HepG2 (cell line): ENCODE results near the gene ZMIZ2. TPM values are rescaled to one million over a fixed set of nuclear protein-coding genes. Genes with fewer than 3 reads are reported as not detected.

Source experiments
- ATAC-seq: fragments of 200-7000 bp; cut with Tn5 transposase; 3 replicates; pipeline ENCODE4 v1.9.1; 2020; ENCODE audit warnings: mild to moderate bottlenecking, moderate library complexity
- BruUV-seq: library from RNA; stranded (reverse); fragments of 400-500 nt; replicated peaks from 2 replicates; lab custom pipeline; 2021; lab: Mats Ljungman, UMichigan
- CTCF ChIA-PET: fragments of 300-600 bp; formaldehyde crosslinking; extraction: SDS; loops from one replicate; lab custom pipeline; 2021; ENCODE audit warnings: low total read pairs, inconsistent platforms, low intra/inter-chr PET ratio; lab: Yijun Ruan, JAX
- POLR2A ChIA-PET: fragments of 350-600 bp; sonication (Branson Sonifier 250); formaldehyde crosslinking; loops from one replicate; lab custom pipeline; 2020; ENCODE audit warnings: antibody characterized with exemption, inconsistent platforms; lab: Yijun Ruan, JAX
- DNase-seq: peaks from one replicate; pipeline ENCODE4 v3.0.0-alpha.2; 2015; ENCODE audit warnings: low spot score
- FAIRE-seq: peaks from 3 replicates; lab custom pipeline; 2011; peaks lifted over from hg19 to GRCh38; lab: Jason Lieb, UNC
- H2AFZ ChIP-seq: one replicate; pipeline ENCODE4 v1.6.1; 2011; ENCODE audit warnings: low read length, inconsistent platforms
- H3K27ac ChIP-seq: fragments of 300-600 bp; 3 replicates; pipeline ENCODE4 v1.8.0; 2011; ENCODE audit warnings: mixed run types, mild to moderate bottlenecking, mixed read lengths, low read length, inconsistent platforms; ENCODE audit not compliant: insufficient read depth; ENCODE audit errors: extremely low read length
- H3K27me3 ChIP-seq, 2 experiments: fragments of 200-600 bp in 1 of 2; 2 replicates in 1 of 2; 3 replicates in 1 of 2; pipeline versions ENCODE4 v1.6.0 to v1.8.0; 2011; ENCODE audit warnings: low read length in 2 of 2, mild to moderate bottlenecking in 2 of 2, moderate library complexity in 2 of 2, inconsistent platforms in 1 of 2; ENCODE audit not compliant: insufficient read depth in 2 of 2, control insufficient read depth in 1 of 2
- H3K36me3 ChIP-seq, 2 experiments: fragments of 200-600 bp in 1 of 2; replicated peaks in 1 of 2; 2 replicates in 1 of 2; 3 replicates in 1 of 2; pipeline versions ENCODE4 v1.5.1 to v1.8.0; 2011; ENCODE audit warnings: low read length in 2 of 2, inconsistent platforms in 1 of 2; ENCODE audit not compliant: insufficient read depth in 2 of 2, control insufficient read depth in 1 of 2
- H3K4me1 ChIP-seq: 2 replicates; pipeline ENCODE4 v1.5.1; 2012; ENCODE audit warnings: low read length, inconsistent platforms; ENCODE audit not compliant: insufficient read depth
- H3K4me2 ChIP-seq: 2 replicates; pipeline ENCODE4 v1.6.0; 2011; ENCODE audit warnings: low read depth, low read length, inconsistent platforms
- H3K4me3 ChIP-seq, 3 experiments: fragments of 200-600 bp in 1 of 3; sonication (generic), shearing (Covaris generic) in 1 of 3; replicated peaks in 1 of 3; 2 replicates each; pipeline ENCODE4 v1.5.1; 2011 to 2016; ENCODE audit warnings: low read length in 3 of 3, inconsistent platforms in 2 of 3, low read depth in 2 of 3, mild to moderate bottlenecking in 2 of 3, control low read depth in 1 of 3, mixed read lengths in 1 of 3; ENCODE audit not compliant: insufficient read depth in 1 of 3
- H3K79me2 ChIP-seq: one replicate; pipeline ENCODE4 v1.6.1; 2011; ENCODE audit warnings: low read length, inconsistent platforms; ENCODE audit not compliant: insufficient read depth
- H3K9ac ChIP-seq: 2 replicates; pipeline ENCODE4 v1.6.0; 2011; ENCODE audit warnings: mild to moderate bottlenecking, low read depth, low read length, inconsistent platforms; ENCODE audit not compliant: insufficient read depth
- H3K9me3 ChIP-seq: 2 replicates; pipeline ENCODE4 v1.5.1; 2012; ENCODE audit warnings: mild to moderate bottlenecking, low read length
- H4K20me1 ChIP-seq: 2 replicates; pipeline ENCODE4 v1.6.0; 2011; ENCODE audit warnings: inconsistent platforms, mild to moderate bottlenecking, low read length, moderate library complexity; ENCODE audit not compliant: insufficient read depth
- ELF4 ChIP-seq: sonication (generic); formaldehyde crosslinking; IDR thresholded peaks from 2 replicates; pipeline ENCODE4 v1.5.0; 2020; ENCODE audit warnings: missing genetic modification reagents, mild to moderate bottlenecking, moderate library complexity, borderline replicate concordance
- HMG20B ChIP-seq: conservative IDR thresholded peaks from 2 replicates; pipeline ENCODE4 v1.6.1; 2016; ENCODE audit warnings: missing genetic modification reagents, missing compliant biosample characterization
- KLF6 ChIP-seq: IDR thresholded peaks from 2 replicates; pipeline ENCODE4 v1.8.0; 2016; ENCODE audit warnings: missing biosample characterization, missing genetic modification reagents
- MZF1 ChIP-seq: sonication (generic); formaldehyde crosslinking; IDR thresholded peaks from 2 replicates; pipeline ENCODE4 v1.8.1; 2023; ENCODE audit warnings: mild to moderate bottlenecking, missing genetic modification reagents, borderline replicate concordance
- PLRG1 ChIP-seq: fragments of 450-650 bp; conservative IDR thresholded peaks from 2 replicates; pipeline ENCODE4 v1.6.1; 2016
- WIZ ChIP-seq: sonication (generic); formaldehyde crosslinking; IDR thresholded peaks from 2 replicates; pipeline ENCODE4 v1.5.1; 2020; ENCODE audit warnings: mild to moderate bottlenecking, missing genetic modification reagents
- ZGPAT ChIP-seq: IDR thresholded peaks from 2 replicates; pipeline ENCODE4 v1.6.1; 2016; ENCODE audit warnings: mild to moderate bottlenecking
- ZNF12 ChIP-seq: sonication (generic); formaldehyde crosslinking; IDR thresholded peaks from 2 replicates; pipeline ENCODE4 v1.5.0; 2020; ENCODE audit warnings: missing genetic modification reagents
- ZNF446 ChIP-seq: sonication (generic); formaldehyde crosslinking; IDR thresholded peaks from 2 replicates; pipeline ENCODE4 v1.5.0; 2020; ENCODE audit warnings: mild to moderate bottlenecking, missing genetic modification reagents
- ZNF513 ChIP-seq: sonication (generic); formaldehyde crosslinking; conservative IDR thresholded peaks from 2 replicates; pipeline ENCODE4 v1.5.0; 2020; ENCODE audit warnings: missing genetic modification reagents
- WGBS: methylation state at CpG from one replicate; pipeline ENCODE4 v1.1.6; 2017; ENCODE audit warnings: low lambda C conversion rate; 5-methylcytosine and 5-hydroxymethylcytosine counted together
- in situ Hi-C: cut with HindIII; loops from 2 replicates; pipeline ENCODE4 v1.10.0; 2017; ENCODE audit warnings: low pct_unique_long_range_greater_than_20kb; ENCODE audit not compliant: extremely low pct_ligation_motif_present
- intact Hi-C: fragments of 100-400 bp; cut with micrococcal nuclease; formaldehyde crosslinking; loops from one replicate; pipeline ENCODE4 v1.10.0; 2022; ENCODE audit not compliant: unreplicated experiment
- polyA plus RNA-seq, 8 experiments: library from polyadenylated mRNA; depleted of rRNA in 3 of 8; stranded (reverse) in 7 of 8; unstranded in 1 of 8; fragments of >200 nt; fragmentation: Illumina TruSeq in 4 of 8; extraction: Trizol in 4 of 8; gene quantifications; 2 replicates each; pipeline versions ENCODE4 v1.2.1 to v1.2.3, GENCODE V29; 2011 to 2016; ENCODE audit warnings: low read depth in 4 of 8, missing spikeins in 1 of 8, mixed read lengths in 1 of 8; ENCODE audit not compliant: insufficient read depth in 1 of 8
- total RNA-seq, 5 experiments: library from RNA; depleted of rRNA; stranded (reverse); fragments of >200 nt; fragmentation: Illumina TruSeq; extraction: Trizol; gene quantifications; 2 replicates each; pipeline ENCODE4 v1.2.3, GENCODE V29; 2016; ENCODE audit warnings: low read depth in 1 of 5
- TF ChIP-seq, protein P1 (sequence below): sonication (generic); formaldehyde crosslinking; IDR thresholded peaks from 2 replicates; pipeline ENCODE4 v1.8.1; 2022; ENCODE audit warnings: low read depth, mild to moderate bottlenecking, missing genetic modification reagents

The ZMIZ2 gene
- total and polyA plus RNA-seq, 2 of the 13 experiments (the other 11 are each of a cell fraction or from before 2014, with no cell fraction given): 4.9 to 7.9 TPM

GRCh38 chr7:44736896-44737295, 11.8 kb upstream of the ZMIZ2 start:
- no peak overlapping the region for H3K4me2 ChIP-seq
- in situ Hi-C loops (no loop called here), intact Hi-C loops (no loop called here)
- H3K79me2 ChIP-seq: no peaks in the 10 kb centered on the region
- no peak overlapping the region for H3K4me3 ChIP-seq
- BruUV-seq: no TSS peak
- H2AFZ ChIP-seq: no peak overlapping the region
- 53% methylated on average over 3 of the region's 3 CpGs for WGBS
- POLR2A ChIA-PET: no interaction called here
- no peak for FAIRE-seq
- no peaks in the 10 kb centered on the region for H4K20me1 ChIP-seq
- no peaks in the 10 kb centered on the region for H3K27me3 ChIP-seq
- no peak for DNase-seq
- CTCF ChIA-PET: no interaction called here
- H3K9ac ChIP-seq: no peak overlapping the region
- H3K27ac ChIP-seq: no peak overlapping the region
- no peak for TF ChIP-seq MZF1
- no peak for TF ChIP-seq ZNF446 (CRISPR knock-in tag)
- TF ChIP-seq KLF6 (CRISPR knock-in tag): no peak
- no peak for TF ChIP-seq WIZ (CRISPR knock-in tag)
- TF ChIP-seq, protein P1, sequence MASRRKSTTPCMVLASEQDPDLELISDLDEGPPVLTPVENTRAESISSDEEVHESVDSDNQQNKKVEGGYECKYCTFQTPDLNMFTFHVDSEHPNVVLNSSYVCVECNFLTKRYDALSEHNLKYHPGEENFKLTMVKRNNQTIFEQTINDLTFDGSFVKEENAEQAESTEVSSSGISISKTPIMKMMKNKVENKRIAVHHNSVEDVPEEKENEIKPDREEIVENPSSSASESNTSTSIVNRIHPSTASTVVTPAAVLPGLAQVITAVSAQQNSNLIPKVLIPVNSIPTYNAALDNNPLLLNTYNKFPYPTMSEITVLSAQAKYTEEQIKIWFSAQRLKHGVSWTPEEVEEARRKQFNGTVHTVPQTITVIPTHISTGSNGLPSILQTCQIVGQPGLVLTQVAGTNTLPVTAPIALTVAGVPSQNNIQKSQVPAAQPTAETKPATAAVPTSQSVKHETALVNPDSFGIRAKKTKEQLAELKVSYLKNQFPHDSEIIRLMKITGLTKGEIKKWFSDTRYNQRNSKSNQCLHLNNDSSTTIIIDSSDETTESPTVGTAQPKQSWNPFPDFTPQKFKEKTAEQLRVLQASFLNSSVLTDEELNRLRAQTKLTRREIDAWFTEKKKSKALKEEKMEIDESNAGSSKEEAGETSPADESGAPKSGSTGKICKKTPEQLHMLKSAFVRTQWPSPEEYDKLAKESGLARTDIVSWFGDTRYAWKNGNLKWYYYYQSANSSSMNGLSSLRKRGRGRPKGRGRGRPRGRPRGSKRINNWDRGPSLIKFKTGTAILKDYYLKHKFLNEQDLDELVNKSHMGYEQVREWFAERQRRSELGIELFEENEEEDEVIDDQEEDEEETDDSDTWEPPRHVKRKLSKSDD: no peak
- no peak for TF ChIP-seq HMG20B (CRISPR knock-in tag)
- no peak for TF ChIP-seq ZNF12 (CRISPR knock-in tag)
- no peak for TF ChIP-seq ELF4
- no peak for TF ChIP-seq PLRG1
- no peak for TF ChIP-seq ZNF513
- TF ChIP-seq ZGPAT (CRISPR knock-in tag): no peak
- no peaks in the 10 kb centered on the region for H3K9me3 ChIP-seq
- H3K36me3 ChIP-seq: no peaks in the 10 kb centered on the region
- peak; percentile 55 for ATAC-seq
- H3K4me1 ChIP-seq: peaks cover 17% of the 10 kb centered on the region
